Hematopoietic multipotent progenitor cell treated with erythropoietin and hydrocortisone succinate and interleukin-3 and kit ligand, for 6 days (in vitro differentiated cells): ENCODE data around the gene PMVK.
A peak's percentile ranks its signal among the peaks of the same experiment; 100 is the strongest.
"Not testable (repeated sequence)": the region's sequence is repeated elsewhere in the genome, so short reads cannot be mapped to it uniquely, and the experiment has no call there.

Experiments used
- DNase-seq: peaks from one replicate; pipeline ENCODE4 v3.0.0-alpha.2; 2015

The PMVK gene

DNA sequence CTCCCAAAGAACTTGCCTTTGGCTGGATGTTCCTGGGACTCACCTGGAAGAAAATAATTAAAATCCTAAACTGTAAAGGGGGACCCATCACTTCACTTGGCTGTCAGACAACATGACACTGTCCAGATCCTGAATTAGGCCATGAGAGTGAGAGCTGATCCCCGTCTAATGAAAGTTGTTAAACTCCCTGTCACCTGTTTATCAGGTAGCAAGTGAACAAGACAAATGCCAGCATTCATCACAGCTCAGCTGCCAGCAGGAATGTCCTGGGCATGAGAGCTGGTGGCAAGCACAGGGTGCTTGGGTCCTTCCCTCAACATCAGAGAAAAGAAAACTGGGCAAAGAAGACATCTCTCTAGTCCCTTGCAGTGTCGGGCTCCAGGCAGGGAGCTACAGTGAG, 23.8 kb downstream of the PMVK start:
- DNase-seq = no peak

DNA sequence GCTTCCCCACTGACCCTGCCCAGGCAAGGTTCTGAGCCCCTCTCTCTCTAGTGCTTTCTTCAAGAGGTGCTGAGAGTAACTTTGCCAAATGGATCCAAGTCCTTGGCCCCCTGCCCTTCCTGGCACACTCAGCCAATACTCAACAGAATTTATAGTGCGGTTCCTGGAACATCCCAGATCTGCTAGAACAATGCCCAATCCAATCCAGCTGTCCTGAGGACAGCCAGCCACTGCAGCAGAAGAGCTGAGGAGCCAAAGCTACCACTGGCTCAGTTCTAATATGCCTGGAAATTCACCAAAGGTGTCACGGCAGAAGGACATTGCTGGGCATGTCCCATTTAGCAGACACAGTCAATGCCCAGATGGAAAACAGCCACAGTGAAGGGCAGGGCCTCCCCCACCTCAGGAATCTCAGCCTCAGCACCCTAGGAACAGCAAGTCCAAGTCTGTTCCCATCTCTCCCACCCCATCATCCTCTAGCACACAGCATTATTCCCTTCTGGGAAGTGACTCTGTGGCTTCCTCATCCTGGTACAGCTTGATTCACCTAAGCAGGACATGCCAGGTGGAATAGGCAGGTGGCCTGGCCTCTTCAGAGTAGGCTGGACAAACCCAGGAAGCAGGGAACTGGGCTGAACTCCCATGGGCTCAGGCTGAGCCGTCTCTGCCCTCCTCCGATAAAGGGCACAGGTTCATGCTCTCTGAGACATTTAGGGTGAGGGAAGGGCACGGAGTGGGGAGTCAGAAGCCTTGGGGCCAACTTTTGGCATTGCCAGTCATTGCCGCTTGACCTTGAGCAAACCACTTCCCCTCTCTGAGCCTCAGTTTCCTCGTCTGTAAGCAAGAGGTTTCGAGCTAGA, 24.6 kb downstream of the PMVK start:
- no peak for DNase-seq

DNA sequence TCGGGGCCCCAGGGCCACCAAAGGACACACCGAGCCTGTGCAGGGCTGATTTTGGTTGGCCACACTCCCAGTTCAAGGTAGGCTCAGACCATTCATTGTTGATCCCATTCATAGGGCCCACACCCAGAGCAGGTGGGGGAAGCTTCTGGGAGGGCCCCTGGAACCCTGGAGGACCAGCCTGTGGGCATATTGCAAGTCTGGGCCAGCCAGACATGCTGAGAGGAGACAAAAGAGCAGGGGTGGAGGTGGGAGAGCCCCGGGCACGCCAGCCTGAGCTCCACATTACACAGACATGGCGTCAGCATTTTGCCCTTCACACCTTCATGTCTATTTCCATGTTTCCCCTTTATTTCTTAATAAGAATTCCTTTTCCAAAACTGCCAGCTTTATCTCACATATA, 25.7 kb downstream of the PMVK start:
- DNase-seq = no peak

DNA sequence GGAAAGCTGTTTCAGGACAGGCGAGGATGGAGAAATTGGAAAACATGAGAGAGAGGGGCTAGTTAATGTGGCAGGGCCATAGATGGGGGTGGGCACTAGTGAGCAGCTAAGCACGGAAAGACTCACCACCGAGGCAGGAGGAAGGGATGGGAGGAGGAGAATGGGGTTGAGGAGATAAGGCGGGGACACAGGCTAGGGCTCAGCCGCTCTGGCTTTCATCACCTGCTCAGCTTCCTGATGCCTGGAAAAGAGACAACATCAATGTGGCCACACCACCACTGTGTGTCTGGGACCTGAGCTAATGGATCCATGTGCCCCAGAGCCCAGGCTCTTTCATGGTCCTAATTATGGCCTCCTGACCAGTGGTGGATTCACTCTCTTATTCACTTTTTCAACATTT, 27.6 kb downstream of the PMVK start:
- no peak for DNase-seq

DNA sequence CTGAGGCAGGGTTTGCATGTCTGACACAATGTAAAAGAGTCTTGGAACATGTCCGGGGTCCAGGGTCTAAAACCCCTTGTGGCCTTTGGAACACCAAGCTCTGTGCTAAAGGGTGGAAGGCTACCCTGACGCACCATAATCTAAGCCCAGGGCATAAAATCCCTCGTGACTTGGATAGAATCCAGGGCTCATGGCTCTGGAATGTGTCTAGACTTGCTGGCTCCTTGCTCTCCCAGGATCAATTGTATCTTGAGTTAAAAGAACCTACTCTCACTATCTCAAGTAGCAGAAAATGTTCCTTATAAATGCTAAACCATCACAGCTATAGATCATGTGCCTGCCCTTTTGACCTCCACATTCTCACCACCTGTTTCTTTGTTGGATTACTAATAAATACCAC, 28.4 kb downstream of the PMVK start:
- not testable (repeated sequence) for DNase-seq

DNA sequence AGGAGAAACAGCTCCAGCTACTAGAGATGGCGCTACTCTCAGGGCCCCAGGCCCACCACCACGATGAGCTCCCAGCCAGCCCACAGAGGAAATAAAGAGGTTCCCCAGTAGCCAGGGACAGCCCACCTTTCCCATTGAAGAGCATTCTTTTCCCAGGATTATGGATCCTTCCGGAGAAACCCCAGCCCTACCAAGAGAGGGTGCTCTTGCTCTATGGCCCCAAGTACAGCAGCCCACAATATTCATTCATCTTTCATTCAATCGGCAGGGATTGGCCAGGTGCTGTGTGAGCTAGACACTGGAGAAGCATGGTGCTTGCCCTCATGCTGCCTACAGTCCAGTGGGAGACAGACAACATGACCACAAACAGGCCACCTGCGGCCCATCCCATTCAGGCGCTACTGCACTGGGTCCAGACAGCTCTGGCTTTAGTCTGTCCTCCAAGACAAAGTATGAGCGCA, 29.9 kb downstream of the PMVK start:
- no peak for DNase-seq

DNA sequence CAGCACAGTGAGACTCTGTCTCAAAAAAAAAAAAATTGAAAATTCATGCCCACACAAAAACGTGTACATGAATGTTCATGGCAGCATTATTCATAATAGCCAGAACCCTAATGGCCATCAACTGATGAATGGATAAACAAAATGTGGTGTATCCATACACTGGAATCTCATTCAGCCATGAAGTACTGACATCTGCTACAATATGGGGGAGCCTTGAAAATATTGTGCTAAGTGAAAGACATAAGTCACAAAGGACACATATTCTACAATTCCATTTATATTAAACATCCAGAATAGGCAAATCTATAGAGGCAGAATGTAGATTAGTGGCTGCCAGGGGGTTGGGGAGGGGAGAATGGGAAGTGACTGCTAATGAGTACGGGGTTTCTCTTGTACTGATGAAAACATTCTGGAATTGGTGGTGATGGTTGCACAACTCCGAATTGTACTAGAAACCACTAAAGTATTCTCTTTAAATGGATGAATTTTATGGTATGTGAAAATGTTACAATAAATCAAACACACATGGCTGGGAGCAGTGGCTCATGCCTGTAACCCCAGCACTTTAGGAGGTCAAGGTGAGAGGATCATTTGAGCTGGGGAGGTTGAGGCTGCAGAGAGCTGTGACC, 33.5 kb downstream of the PMVK start:
- DNase-seq = no peak

DNA sequence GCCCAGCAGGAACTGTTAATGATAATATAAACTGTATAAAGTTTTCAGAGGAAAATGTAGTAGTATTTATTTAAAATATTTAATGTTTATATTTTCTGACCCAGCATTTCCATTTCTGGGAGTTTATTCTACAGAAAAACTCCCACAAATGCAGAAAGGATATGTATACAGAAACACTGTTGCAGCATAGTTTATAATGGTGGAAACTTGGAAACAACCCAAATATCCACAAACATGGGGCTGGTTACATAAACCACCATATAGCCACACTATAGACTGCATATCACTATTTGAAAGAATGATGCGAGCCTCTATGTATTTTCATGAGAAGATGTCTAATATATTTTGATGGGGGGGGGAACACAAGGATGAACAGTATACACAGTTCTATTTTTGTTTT, 34.9 kb downstream of the PMVK start:
- DNase-seq = no peak

DNA sequence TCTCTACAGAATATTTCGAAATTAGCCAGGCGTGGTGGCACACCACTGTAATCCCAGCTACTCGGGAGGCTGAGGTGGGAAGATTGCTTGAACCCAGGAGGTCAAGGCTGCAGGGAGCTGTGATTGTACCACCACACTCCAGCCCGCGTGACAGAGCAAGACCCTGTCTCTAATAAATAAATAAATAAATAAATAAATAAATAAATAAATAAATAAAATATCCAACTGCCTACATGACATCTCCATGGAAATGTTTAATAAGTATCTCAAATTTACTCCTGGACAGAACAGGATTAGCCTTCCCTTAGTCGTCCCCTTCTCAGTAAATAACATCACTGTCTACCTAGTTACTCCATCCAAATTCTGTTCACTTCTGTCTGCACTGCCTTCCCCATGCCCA, 37.5 kb downstream of the PMVK start:
- no peak for DNase-seq

DNA sequence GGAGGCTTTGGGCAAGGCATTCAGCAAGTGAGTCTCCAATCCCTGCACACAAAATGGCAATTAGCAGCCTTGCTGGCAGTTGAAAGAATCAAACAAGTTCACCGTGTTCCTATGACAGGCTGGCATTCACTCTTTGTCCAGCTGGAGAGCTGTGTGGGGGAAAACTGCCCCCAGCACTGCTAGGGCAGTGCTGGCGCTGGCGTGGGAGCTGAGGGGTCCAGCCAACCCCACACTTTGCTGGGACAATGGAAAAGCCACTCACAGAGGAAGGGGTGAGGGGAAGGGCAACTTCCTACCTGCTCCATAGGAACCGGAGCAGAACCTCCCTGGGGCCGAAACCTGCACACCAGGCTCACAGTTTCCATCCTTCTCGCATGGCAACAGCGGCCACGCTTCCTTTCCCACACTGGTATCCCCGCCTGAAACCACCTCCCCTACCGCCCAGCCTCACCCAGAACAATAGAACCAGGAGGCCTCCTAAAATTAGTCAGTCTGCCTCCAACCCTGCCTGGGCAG, 39.7 kb downstream of the PMVK start:
- DNase-seq = no peak

DNA sequence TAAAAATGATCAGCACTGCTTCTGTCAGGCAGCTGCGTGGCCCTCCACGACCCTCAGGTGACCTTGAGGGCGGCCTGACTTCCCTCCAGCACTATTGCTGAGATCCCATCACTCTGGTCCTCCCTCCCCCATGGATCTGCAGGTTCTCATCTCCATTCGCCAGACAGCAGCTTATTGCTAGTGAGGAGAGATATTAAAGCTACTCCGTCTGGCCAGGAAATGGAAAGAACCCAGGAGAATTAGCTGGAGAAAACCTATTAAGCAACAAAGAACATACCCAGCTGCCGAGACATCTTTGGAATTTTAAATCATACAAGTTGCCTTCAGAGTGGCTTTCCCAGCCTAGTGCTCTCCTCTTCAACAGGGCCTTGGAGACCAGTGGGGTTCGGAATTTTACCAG, 40.7 kb downstream of the PMVK start:
- no peak for DNase-seq

DNA sequence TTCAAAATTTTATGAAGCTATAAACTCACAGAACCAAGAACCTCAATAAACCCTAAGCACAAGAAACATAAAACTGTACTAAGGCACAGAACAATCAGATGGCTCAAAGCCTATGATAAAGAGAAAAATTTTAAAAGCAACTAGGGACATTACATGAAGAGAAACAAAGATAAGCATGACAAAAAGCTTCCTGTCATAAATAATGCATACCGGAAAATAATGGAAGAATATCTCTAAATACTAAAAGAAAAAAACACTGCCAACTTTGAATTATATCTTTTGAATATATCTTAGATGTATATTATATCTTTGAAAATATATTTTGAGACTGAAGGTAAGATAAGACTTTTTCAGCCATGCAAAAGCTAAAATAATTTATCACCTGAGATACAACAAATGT, 45.1 kb downstream of the PMVK start:
- DNase-seq = no peak

DNA sequence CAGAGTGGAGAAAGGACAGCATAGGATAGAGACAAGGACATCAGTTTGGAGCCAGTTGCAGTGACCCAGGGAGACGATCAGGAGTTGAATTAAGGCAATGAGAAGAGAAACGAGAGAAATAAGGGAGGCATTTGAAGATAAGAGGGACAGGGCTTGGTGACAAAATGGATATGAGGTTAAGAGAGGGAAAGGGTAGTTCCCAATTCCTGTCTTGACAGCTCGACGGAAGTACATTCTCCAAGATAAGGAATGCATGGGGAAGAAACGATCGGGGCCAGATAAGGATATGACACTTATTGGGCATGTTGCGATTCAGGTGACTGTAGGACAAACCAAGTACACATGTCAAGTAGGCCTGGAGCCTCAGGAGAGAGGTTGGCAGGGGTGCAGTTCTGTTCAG, 47.8 kb downstream of the PMVK start:
- no peak for DNase-seq

DNA sequence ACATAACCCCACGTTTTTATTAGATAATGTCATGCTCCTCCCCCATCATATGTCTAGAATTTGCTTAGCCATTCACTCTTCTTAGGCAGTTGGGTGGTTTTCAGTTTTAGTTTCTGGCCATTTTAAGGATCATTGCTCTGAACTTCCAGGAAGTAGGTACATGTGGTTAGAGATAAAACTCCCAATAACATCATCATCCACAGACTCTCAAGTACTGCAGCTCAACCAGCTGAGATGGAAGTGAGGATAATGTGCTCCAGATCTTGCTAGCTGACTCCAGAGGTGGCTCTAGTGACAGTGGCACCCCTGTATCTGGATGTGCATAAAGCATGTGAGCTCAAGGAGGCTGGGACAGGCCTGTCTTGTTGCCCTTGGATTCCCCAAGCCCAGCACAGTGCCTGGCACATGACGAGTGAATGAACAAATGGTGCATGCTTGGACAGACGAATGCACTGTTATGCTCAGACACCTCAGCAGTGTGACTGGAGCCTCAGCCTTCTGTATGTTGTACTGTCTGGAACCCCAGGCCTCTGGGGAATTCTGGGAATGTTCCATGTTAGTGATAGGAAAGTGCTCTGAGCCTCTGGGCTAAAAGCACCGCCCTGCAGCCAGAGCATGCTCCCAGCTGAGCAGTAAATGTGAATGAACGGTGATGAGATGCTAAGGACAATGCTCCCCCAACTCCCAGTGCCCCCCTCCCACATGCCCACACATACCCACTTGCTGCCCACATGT, 50.1 kb downstream of the PMVK start:
- DNase-seq = no peak

DNA sequence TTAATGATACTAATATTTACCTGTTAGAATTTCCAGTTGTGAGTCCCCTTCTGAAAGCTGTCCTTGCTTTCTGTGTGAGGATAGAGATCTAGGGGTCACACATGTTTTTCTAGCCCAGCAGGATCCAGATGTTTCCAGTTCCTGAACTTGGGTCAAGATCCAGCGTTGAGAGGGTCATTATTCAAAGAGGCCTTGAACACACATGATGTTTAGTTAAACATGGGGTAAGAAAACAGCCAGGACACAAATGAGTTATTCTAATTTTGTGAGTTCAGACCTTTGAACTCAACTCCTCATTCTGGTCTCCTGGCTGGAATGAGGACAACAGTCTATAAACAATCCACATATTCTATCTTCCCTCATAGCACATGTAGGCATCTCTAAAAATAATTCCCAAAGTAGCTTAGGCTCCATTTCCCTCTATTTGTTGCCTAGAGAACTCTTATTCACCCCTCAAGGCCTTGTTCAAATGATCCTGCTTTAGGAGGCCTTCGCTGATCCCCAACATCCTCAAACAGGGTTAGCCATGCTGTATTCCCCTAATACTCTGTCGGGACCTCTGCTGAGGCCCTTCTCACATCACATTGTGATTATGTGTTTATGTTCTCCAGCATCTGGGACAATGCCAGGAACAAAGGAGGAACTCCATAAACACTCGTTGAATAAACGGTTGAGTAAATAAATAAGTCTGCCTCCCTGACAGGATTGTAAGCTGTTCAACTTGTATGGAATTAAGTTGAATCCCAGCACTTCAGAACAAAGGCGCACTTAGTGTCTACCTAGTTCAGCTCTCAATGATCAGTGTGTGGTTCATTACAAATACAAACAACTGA, 51.4 kb downstream of the PMVK start:
- no peak for DNase-seq

DNA sequence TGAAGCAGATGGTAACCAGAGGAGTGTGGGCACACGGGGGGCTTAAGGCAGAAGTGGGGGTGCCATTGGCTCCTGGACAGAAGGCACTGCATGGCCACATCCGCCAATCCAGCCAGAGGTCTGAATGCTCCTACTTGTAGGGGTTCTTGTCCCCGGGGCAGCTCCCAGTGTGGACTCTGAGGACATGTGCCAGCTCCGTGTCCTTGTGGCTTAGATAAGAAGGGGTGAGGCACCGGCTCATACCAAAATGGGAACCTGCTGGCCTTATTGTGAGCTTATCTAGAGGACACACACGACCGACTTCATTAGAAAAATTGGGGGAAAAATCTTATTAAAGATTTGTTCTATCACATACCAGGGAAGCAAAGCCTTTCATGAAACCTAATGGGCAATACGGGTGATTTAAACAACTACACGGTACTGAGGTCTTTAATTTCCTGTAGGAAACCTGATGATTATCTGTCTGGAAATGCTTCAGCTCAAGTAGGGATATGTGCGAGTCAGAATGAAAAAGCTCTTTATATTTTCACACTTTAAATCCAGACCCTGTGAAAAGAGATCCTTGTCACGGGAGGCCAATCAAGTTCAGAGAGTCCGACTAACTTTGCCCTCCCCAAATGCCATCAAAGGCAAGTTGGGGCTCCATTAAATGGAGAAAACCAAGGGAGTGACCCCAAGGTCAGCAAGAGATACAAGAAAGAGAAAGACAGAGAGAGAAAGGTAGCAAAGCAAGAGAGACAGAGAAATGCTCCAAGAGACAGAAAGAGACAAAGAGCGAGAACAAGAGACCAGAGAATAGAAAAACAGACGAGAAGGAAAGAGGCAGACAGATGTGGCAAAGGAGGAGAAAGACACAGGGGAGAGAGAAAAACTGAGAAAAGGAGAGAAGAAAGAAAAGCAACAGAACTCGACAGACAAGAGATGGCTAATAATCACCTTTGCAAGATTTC, 52.3 kb downstream of the PMVK start:
- DNase-seq = peak; percentile 96

DNA sequence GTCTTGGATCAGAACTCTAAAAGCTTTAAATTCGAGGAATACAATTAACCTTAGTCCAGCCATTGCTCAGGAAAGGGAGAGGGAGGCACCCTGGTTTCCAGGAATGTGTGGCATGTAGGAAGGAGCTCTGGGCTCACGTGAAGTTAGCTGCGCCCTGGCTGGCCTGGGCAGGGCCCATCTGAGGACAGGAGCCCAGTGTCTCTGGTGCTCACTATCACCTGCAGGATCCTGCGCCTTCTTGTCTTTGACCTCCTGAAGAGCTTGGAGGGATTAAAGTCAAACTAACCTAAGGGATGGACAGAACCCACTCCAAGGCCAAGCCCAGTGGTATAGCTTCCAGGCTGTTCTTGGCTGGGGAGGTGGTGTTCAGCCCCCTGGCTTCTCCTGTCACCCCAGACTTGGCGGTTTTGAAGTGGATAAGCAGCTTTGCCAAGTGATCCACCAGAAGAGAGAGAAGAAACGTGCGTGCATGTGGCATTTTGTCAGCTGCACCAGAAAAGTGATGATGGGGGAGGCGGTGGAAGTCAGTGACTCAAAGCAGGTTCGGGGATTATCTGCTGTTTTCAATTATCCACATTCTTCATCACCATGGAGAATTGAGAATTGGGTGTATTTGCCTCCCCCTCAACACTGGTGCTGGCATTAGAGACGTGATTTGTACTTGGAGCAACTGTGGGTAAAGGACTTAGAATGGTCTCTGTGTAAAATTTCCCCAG, 54.5 kb downstream of the PMVK start:
- no peak for DNase-seq

DNA sequence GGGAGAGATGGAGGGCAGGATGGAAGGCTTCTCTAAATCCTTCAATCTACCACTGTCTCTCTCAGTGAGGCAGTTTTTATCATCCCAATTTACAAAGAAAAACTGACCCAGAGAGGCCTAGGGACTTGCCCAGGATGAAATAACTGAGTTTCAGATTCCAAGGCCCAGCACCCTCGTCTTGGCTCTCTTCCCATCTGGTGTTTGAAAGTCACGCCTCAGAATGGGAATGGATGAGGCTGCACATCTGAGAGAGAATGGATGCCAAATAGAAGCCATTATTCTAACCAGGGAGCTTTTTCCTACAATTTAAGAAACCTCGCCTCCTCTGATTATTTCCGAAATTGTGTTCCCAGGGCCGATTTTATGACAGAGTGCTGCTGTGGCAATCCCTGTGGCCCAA, 55.8 kb downstream of the PMVK start:
- no peak for DNase-seq

DNA sequence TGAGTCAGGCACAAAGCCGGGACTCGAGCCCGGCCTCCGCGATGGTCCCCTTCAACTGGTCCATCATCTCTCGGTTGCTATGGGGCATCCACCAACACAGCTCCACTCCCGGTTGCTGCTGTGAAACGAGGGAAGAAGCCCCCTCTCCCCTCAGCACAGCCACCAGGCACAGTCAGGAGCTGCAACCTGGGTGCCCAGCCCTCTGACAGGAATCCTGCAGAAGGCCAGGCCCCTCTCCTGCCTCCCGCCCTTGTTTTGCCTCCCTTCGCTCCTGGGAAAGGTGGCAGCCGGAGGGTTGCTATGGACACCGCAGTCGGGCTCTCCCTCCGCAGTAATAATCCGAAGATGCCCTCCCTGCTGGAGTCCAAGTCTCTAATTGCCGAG, 57.5 kb downstream of the PMVK start:
- no peak for DNase-seq

DNA sequence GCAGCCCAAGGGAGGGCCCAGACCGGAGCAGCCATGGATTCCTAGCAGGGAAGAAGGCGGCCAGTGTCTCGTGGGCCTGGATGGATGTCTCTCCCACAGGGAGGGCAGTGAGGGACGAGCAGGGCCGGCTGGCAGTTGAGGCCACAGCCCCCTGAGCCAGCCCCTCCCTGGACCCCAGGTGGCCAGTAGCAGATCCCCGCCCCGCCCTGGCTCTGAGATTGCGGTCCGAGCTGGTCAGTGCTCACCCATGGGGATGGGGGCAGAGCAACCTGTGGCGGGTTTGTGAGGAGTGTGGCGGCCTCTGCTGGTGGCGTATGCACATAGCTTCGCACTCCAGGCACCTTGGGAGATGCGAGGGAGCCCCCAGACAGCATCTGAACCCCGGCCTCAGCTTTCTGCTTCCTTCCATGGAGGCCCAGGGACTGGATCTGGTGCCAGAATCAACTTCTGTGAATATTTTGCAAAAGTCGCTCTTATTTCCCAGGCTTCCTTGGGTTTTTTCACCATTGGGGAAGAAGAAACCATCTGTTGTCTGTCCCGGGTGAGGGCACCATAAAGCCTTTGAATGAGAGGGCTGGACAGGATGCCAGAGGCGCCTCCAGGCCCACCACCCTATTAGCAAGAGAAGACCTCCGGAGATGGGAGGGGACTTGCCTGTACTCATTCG, 58.0 kb downstream of the PMVK start:
- DNase-seq = peak; percentile 81
